ENCODE measurements around the gene LCE1E. TPM values are rescaled to one million over a fixed set of nuclear protein-coding genes. Genes with fewer than 3 reads are reported as not detected.

The LCE1E gene
- total RNA-seq, 3 donors from 2014 or later, result not detected

DNA sequence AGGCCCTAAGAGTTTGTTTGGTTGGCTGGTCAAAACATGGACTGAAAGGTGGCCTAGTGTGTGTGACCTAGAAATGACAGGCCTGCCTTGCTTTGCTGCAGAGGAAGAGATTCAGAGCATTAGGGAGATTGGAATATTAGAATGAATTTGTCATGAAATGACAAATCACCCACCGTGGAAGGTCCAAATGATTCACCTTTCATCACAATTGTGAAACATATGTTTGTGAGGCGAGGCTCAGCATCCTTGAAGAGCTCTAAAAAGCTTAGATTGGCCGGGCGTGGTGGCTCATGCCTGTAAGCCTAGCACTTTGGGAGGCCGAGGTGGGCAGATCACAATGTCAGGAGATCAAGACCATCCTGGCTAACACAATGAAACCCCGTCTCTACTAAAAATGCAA is 31.3 kb downstream of the LCE1E start:
- H3K27me3 Mint-ChIP-seq (ENCODE audit: low read depth), result peaks cover 10% of the 10 kb centered on the region
- H3K9me3 Mint-ChIP-seq, result no peaks in the 10 kb centered on the region
- H3K36me3 Mint-ChIP-seq (ENCODE audit: insufficient read depth), result no peaks in the 10 kb centered on the region
- ATAC-seq (no peak), DNase-seq (no peak)
- no peaks in the 10 kb centered on the region for H3K4me1 Mint-ChIP-seq (ENCODE audit: low read depth)
- H3K4me3 Mint-ChIP-seq, result no peak overlapping the region

- Mint-ChIP-seq H3K4me3 (no peak overlapping the region), H3K36me3 (ENCODE audit: insufficient read depth) (no peaks in the 10 kb centered on the region), H3K27me3 (ENCODE audit: low read depth) (peaks cover 24% of the 10 kb centered on the region), H3K4me1 (ENCODE audit: low read depth) (no peaks in the 10 kb centered on the region), H3K9me3 (no peaks in the 10 kb centered on the region)
- DNase-seq, result no peak
- no peak for ATAC-seq
Measured at GRCh38 chr1:152823294-152823693, 37.2 kb downstream of the LCE1E start.

DNA sequence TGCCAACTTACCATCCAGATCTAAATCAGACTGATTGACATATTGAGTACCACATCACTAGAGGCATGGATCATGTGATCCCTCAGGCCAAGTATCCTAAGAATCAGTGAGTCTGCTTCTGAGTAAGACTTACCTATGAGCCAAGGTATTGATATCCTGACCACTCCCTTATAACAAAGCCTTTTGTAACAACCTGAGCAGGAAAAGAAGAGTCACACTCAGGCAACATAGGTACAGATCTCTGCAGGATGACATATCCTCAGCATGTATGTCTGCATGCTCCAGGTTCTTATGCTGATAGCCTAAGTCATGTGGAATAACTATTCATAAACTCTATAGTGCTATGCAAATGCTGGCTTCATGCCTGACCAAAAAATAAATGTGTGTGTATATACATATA is 38.9 kb downstream of the LCE1E start:
- H3K27me3 Mint-ChIP-seq (ENCODE audit: low read depth), result peaks cover 32% of the 10 kb centered on the region
- no peak overlapping the region for H3K4me3 Mint-ChIP-seq
- no peaks in the 10 kb centered on the region for H3K36me3 Mint-ChIP-seq (ENCODE audit: insufficient read depth)
- ATAC-seq (no peak), DNase-seq (no peak)
- H3K4me1 Mint-ChIP-seq (ENCODE audit: low read depth), result no peaks in the 10 kb centered on the region
- no peaks in the 10 kb centered on the region for H3K9me3 Mint-ChIP-seq

DNA sequence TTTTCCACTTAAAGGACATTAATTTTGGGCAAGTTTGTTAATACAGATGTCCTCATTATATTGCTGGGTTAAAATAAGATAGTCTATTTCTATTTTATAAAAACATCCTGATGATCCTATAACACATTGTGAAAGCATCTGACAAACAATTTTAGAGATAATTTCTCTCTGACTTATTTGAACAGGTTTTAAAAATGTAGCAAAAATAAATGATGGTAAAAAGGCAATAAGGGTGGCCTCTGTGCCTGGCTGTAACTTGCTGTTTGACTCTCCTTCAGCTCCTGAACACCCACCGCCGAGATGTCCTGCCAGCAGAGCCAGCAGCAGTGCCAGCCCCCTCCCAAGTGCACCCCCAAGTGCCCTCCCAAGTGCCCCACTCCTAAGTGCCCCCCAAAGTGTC is 41.1 kb downstream of the LCE1E start, which contains the start of gene LCE1A:
Gene LCE1A, plus strand, starts transcription at position 301 of the 400 bp plus-strand sequence. Its CDS starts 0 bp downstream, at position 301.
- ATAC-seq (no peak), DNase-seq (no peak)
- Mint-ChIP-seq H3K36me3 (ENCODE audit: insufficient read depth) (no peaks in the 10 kb centered on the region), H3K4me3 (no peak within 1 kb of the TSS), H3K4me1 (ENCODE audit: low read depth) (no peaks in the 10 kb centered on the region), H3K9me3 (no peaks in the 10 kb centered on the region), H3K27me3 (ENCODE audit: low read depth) (peaks cover 37% of the 10 kb centered on the region)

GRCh38 chr1:152836870-152837269 is 50.8 kb downstream of the LCE1E start:
- Mint-ChIP-seq H3K27me3 (ENCODE audit: low read depth) (peaks cover 13% of the 10 kb centered on the region), H3K4me1 (ENCODE audit: low read depth) (no peaks in the 10 kb centered on the region), H3K36me3 (ENCODE audit: insufficient read depth) (no peaks in the 10 kb centered on the region), H3K9me3 (no peaks in the 10 kb centered on the region), H3K4me3 (no peak overlapping the region)
- no peak for DNase-seq
- no peak for ATAC-seq

Other genes starting within 250 kb of the LCE1E start
- gene LCE3E, start 219.5 kb upstream of the LCE1E start, total RNA-seq, result not detected
- gene LCE3D, start 205.7 kb upstream of the LCE1E start, total RNA-seq, result not detected
- gene LCE3C, start 186.0 kb upstream of the LCE1E start, total RNA-seq, result not detected
- gene LCE3B, start 172.4 kb upstream of the LCE1E start, total RNA-seq, result not detected
- gene LCE3A, start 163.2 kb upstream of the LCE1E start, total RNA-seq, result not detected
- not detected for gene LCE2D, start 122.9 kb upstream of the LCE1E start, total RNA-seq
- not detected for gene LCE2C, start 111.0 kb upstream of the LCE1E start, total RNA-seq
- not detected for gene LCE2B, start 100.1 kb upstream of the LCE1E start, total RNA-seq
- not detected for gene LCE2A, start 87.9 kb upstream of the LCE1E start, total RNA-seq
- gene LCE4A, start 78.1 kb upstream of the LCE1E start, total RNA-seq, result not detected
- not detected for gene KPRP, start 28.2 kb upstream of the LCE1E start, total RNA-seq
- gene LCE1F, start 11.1 kb upstream of the LCE1E start, total RNA-seq, result not detected
- gene LCE1D, start 10.5 kb downstream of the LCE1E start, total RNA-seq, result not detected
- gene LCE1C, start 20.4 kb downstream of the LCE1E start, total RNA-seq, result not detected
- not detected for gene LCE1B, start 25.7 kb downstream of the LCE1E start, total RNA-seq
- not detected for gene LCE1A, start 41.2 kb downstream of the LCE1E start, total RNA-seq
- not detected for gene LCE6A, start 56.6 kb downstream of the LCE1E start, total RNA-seq
- not detected for gene LCE7A, start 73.7 kb downstream of the LCE1E start, total RNA-seq
- not detected for gene SMCP, start 92.1 kb downstream of the LCE1E start, total RNA-seq
- gene IVL, start 122.3 kb downstream of the LCE1E start, total RNA-seq, result not detected
- not detected for gene SPRR5, start 160.9 kb downstream of the LCE1E start, total RNA-seq
- not detected for gene SPRR4, start 184.4 kb downstream of the LCE1E start, total RNA-seq
- gene SPRR1A, start 197.8 kb downstream of the LCE1E start, total RNA-seq, result not detected
- not detected for gene SPRR3, start 215.5 kb downstream of the LCE1E start, total RNA-seq
- not detected for gene SPRR1B, start 244.9 kb downstream of the LCE1E start, total RNA-seq

Measured in activated T-cell treated with anti-CD3 and anti-CD28 coated beads, Interleukin-2, amount 50 U/mL, for 4 hours (primary cell).